ENCODE measurements around the gene SLC29A1. TPM values are rescaled to one million over a fixed set of nuclear protein-coding genes. Genes with fewer than 3 reads are reported as not detected.
"Not testable (repeated sequence)": the region's sequence is repeated elsewhere in the genome, so short reads cannot be mapped to it uniquely, and the experiment has no call there.

The SLC29A1 gene
- total RNA-seq, 1 donor from 2014 or later, result 142 TPM

DNA sequence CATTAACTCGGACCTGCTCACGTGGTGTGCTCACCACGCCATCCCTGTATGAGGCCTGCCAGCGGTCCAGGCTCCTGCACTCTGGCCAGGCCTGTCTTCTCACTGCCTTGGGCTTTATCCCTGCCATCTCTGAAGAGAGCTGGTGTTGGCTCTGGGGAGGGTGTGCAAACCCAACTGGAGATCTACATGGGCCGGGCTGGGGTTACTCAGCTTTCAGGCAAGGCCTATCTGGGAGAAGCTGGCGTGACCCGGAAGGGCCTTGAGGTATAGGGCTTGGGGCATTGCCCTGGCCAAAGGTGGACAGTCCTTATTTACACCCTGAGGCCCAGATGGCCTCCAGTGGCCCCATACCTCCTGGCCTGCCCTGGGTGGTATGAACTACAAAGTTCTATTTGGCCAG lies 5.0 kb downstream of the SLC29A1 start:
- no peak overlapping the region for H3K4me3 Mint-ChIP-seq (ENCODE audit: unreplicated experiment)
- H3K9me3 Mint-ChIP-seq (ENCODE audit: unreplicated experiment), result no peaks in the 10 kb centered on the region
- H3K4me1 Mint-ChIP-seq (ENCODE audit: unreplicated experiment), result peaks cover 39% of the 10 kb centered on the region
- no peak overlapping the region for H3K27ac Mint-ChIP-seq (ENCODE audit: unreplicated experiment)
- no peak for DNase-seq (ENCODE audit: low spot score)
- peaks cover 4% of the 10 kb centered on the region for H3K27me3 Mint-ChIP-seq (ENCODE audit: unreplicated experiment)
- peaks cover 43% of the 10 kb centered on the region for H3K36me3 Mint-ChIP-seq (ENCODE audit: low read depth, unreplicated experiment)
- TF ChIP-seq, protein P1, sequence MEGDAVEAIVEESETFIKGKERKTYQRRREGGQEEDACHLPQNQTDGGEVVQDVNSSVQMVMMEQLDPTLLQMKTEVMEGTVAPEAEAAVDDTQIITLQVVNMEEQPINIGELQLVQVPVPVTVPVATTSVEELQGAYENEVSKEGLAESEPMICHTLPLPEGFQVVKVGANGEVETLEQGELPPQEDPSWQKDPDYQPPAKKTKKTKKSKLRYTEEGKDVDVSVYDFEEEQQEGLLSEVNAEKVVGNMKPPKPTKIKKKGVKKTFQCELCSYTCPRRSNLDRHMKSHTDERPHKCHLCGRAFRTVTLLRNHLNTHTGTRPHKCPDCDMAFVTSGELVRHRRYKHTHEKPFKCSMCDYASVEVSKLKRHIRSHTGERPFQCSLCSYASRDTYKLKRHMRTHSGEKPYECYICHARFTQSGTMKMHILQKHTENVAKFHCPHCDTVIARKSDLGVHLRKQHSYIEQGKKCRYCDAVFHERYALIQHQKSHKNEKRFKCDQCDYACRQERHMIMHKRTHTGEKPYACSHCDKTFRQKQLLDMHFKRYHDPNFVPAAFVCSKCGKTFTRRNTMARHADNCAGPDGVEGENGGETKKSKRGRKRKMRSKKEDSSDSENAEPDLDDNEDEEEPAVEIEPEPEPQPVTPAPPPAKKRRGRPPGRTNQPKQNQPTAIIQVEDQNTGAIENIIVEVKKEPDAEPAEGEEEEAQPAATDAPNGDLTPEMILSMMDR (IDR thresholded peaks at IDR 0.05; ENCODE audit: unreplicated experiment), result no peak

DNA sequence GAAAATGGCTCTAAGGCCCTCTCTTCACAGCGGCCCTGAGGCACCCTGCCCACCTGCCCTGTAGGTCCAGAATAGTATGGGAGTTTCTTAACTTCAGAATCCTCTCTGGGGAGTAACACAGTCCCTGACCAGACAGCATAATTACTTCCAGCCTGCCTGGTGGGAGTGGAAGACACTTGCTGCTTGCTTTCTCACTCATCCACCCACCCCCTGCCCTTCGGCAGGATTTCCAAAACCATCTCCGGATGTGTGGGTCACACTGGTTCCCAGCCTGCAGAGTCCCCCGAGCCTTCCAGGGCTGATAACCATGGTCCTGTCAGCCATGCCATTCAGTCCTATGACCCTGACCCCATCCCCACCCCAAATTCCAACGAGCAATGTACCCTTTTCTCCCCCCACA lies 5.4 kb downstream of the SLC29A1 start:
- Mint-ChIP-seq H3K4me1 (ENCODE audit: unreplicated experiment) (peaks cover 43% of the 10 kb centered on the region), H3K36me3 (ENCODE audit: low read depth, unreplicated experiment) (peaks cover 47% of the 10 kb centered on the region)

DNA sequence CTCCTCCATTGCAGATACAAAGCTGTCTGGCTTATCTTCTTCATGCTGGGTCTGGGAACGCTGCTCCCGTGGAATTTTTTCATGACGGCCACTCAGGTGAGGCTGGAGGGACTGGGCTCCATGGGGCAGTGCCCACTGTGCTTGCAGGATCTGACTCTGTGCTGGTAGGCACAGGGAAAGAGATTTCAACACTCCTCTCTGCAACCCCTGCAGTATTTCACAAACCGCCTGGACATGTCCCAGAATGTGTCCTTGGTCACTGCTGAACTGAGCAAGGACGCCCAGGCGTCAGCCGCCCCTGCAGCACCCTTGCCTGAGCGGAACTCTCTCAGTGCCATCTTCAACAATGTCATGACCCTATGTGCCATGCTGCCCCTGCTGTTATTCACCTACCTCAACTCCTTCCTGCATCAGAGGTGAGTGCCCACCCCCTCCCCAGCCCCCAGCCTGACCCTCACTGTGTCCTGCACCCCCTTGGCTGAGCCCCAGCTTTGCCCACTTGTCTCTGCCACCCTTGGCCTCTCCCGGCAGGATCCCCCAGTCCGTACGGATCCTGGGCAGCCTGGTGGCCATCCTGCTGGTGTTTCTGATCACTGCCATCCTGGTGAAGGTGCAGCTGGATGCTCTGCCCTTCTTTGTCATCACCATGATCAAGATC lies 6.1 kb downstream of the SLC29A1 start:
- no peak overlapping the region for H3K27ac Mint-ChIP-seq (ENCODE audit: unreplicated experiment)
- no peaks in the 10 kb centered on the region for H3K9me3 Mint-ChIP-seq (ENCODE audit: unreplicated experiment)
- peaks cover 47% of the 10 kb centered on the region for H3K36me3 Mint-ChIP-seq (ENCODE audit: low read depth, unreplicated experiment)
- no peak overlapping the region for H3K4me3 Mint-ChIP-seq (ENCODE audit: unreplicated experiment)
- H3K4me1 Mint-ChIP-seq (ENCODE audit: unreplicated experiment), result peaks cover 42% of the 10 kb centered on the region
- peaks cover 8% of the 10 kb centered on the region for H3K27me3 Mint-ChIP-seq (ENCODE audit: unreplicated experiment)
- TF ChIP-seq, protein P1 (IDR thresholded peaks at IDR 0.05; ENCODE audit: unreplicated experiment), result no peak
- DNase-seq (ENCODE audit: low spot score), result no peak

More for the DNA sequence above, 5.4 kb downstream of the SLC29A1 start:
- TF ChIP-seq, protein P1 (IDR thresholded peaks at IDR 0.05; ENCODE audit: unreplicated experiment), result no peak
- Mint-ChIP-seq H3K4me3 (ENCODE audit: unreplicated experiment) (no peak overlapping the region), H3K27me3 (ENCODE audit: unreplicated experiment) (peaks cover 8% of the 10 kb centered on the region), H3K27ac (ENCODE audit: unreplicated experiment) (no peak overlapping the region), H3K9me3 (ENCODE audit: unreplicated experiment) (no peaks in the 10 kb centered on the region)
- no peak for DNase-seq (ENCODE audit: low spot score)

DNA sequence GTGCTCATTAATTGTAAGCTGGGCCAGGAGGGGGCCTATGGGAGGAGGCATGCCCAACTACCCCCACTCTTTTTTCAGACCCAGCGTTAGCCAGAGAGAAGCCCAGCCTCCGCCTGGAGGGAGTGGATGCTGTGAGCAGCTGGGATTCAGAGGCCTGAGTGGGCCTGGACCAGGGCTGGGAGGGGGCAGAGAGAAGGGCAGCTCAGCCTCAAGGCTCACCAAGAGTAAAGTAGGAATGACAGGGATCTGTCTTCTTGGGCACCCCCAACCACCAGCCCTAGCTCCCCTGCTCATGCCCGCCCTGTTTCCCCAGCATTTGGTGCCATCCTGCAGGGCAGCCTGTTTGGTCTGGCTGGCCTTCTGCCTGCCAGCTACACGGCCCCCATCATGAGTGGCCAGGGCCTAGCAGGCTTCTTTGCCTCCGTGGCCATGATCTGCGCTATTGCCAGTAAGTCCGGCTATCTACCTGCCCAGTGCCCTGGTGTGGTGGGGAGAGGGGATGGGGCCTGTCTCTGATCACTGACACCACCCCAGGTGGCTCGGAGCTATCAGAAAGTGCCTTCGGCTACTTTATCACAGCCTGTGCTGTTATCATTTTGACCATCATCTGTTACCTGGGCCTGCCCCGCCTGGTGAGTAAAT lies 6.8 kb downstream of the SLC29A1 start:
- peaks cover 51% of the 10 kb centered on the region for H3K36me3 Mint-ChIP-seq (ENCODE audit: low read depth, unreplicated experiment)
- peaks cover 43% of the 10 kb centered on the region for H3K4me1 Mint-ChIP-seq (ENCODE audit: unreplicated experiment)
- TF ChIP-seq, protein P1 (IDR thresholded peaks at IDR 0.05; ENCODE audit: unreplicated experiment), result no peak
- no peak for DNase-seq (ENCODE audit: low spot score)
- no peak overlapping the region for H3K27ac Mint-ChIP-seq (ENCODE audit: unreplicated experiment)
- H3K4me3 Mint-ChIP-seq (ENCODE audit: unreplicated experiment), result no peak overlapping the region
- H3K27me3 Mint-ChIP-seq (ENCODE audit: unreplicated experiment), result peaks cover 8% of the 10 kb centered on the region
- H3K9me3 Mint-ChIP-seq (ENCODE audit: unreplicated experiment), result no peaks in the 10 kb centered on the region

DNA sequence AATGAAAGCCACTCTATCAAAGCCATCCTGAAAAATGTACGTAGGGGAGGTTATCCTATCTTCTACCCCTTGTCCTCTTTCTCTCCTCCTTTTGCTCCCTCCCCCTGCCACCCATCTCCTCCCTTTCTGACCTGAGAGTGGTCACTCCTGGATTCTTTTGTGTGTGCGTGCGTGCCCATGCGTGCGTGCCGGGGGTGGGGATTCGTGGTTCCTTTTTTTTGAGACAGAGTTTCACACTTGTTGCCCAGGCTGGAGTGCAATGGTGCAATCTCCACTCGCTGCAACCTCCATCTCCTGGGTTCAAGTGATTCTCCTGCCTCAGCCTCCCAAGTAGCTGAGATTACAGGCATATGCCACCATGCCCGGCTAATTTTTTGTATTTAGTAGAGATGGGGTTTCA lies 8.0 kb downstream of the SLC29A1 start:
- H3K4me3 Mint-ChIP-seq (ENCODE audit: unreplicated experiment); H3K9me3 Mint-ChIP-seq (ENCODE audit: unreplicated experiment); H3K27ac Mint-ChIP-seq (ENCODE audit: unreplicated experiment); DNase-seq (ENCODE audit: low spot score): not testable (repeated sequence)
- Mint-ChIP-seq H3K36me3 (ENCODE audit: low read depth, unreplicated experiment) (peaks cover 59% of the 10 kb centered on the region), H3K27me3 (ENCODE audit: unreplicated experiment) (peaks cover 12% of the 10 kb centered on the region), H3K4me1 (ENCODE audit: unreplicated experiment) (peaks cover 39% of the 10 kb centered on the region)
